ENCODE results near the gene EBF4. TPM values are rescaled to one million over a fixed set of nuclear protein-coding genes. Genes with fewer than 3 reads are reported as not detected.

EBF4 gene
- total and polyA plus RNA-seq, 2 of the 8 experiments (the other 6 are each of a cell fraction or from before 2014, with no cell fraction given): 1.2 to 2.9 TPM

GRCh38 chr20:2688041-2688591 lies 4.5 kb upstream of the EBF4 start:
- Histone ChIP-seq H3K36me3 (ENCODE audit: control insufficient read depth in 2 of 4, insufficient read depth in 4 of 4, low read length in 3 of 4) (no peaks in the 10 kb centered on the region), H3K9me3 (ENCODE audit: insufficient read depth in 2 of 2, low read depth in 1 of 2, low read length in 1 of 2) (no peaks in the 10 kb centered on the region), H3K18ac (ENCODE audit: extremely low read depth, low read length) (no peak overlapping the region), H4K91ac (replicated peaks; ENCODE audit: insufficient read length, low read length) (no peak overlapping the region), H3K79me1 (ENCODE audit: low read depth, low read length) (no peaks in the 10 kb centered on the region), H2AK5ac (ENCODE audit: low read depth, low read length) (no peak overlapping the region), H3K9ac (replicated peaks in 1 of 4; ENCODE audit: extremely low read depth in 1 of 4, low read depth in 3 of 4, low read length in 3 of 4) (no peak overlapping the region), H3K4me1 (replicated peaks in 1 of 4; ENCODE audit: control insufficient read depth in 3 of 4, insufficient read depth in 4 of 4, low read length in 3 of 4) (peaks cover 3 to 15% (median 6%) of the 10 kb centered on the region in 4 experiments), H3K23ac (ENCODE audit: insufficient read length) (no peak overlapping the region), H4K5ac (ENCODE audit: insufficient read length, low read depth, low read length) (no peak overlapping the region), H3K4me2 (ENCODE audit: insufficient read depth in 1 of 2, low read depth in 2 of 2, low read length in 2 of 2) (peak overlapping the region; percentile 49 to 63), H3K23me2 (ENCODE audit: low read depth, low read length) (no peaks in the 10 kb centered on the region; the same call in 1 of the 2 replicates), H2BK15ac (ENCODE audit: low read length) (no peak overlapping the region), H3K4ac (replicated peaks; ENCODE audit: insufficient read length, low read depth, low read length) (no peak overlapping the region), H3K27ac (ENCODE audit: low read depth, low read length) (no peak overlapping the region), H3K56ac (replicated peaks; ENCODE audit: insufficient read length, low read depth, low read length) (no peak overlapping the region), H3K79me2 (ENCODE audit: control insufficient read depth in 1 of 2, insufficient read depth in 2 of 2, low read length in 2 of 2) (no peaks in the 10 kb centered on the region), H4K8ac (ENCODE audit: extremely low read depth, insufficient read depth, low read length) (no peak overlapping the region), H4K20me1 (replicated peaks in 1 of 2; ENCODE audit: control insufficient read depth in 1 of 2, insufficient read depth in 2 of 2, low read length in 2 of 2) (no peaks in the 10 kb centered on the region), H3K14ac (ENCODE audit: insufficient read length) (no peak overlapping the region), H3K27me3 (replicated peaks in 1 of 4; ENCODE audit: control insufficient read depth in 3 of 4, extremely low read depth in 1 of 4, insufficient read depth in 3 of 4, low read length in 3 of 4) (peaks cover 30 to 44% (median 41%) of the 10 kb centered on the region in 4 experiments), H2AFZ (ENCODE audit: low read length) (no peak overlapping the region), H3K4me3 (ENCODE audit: extremely low read depth in 1 of 4, insufficient read depth in 2 of 4, low read depth in 3 of 4, low read length in 4 of 4) (peak overlapping the region in 2 of 4 experiments; percentile 10 to 50; a peak in 2 of 8 replicates), H2BK20ac (ENCODE audit: low read length) (no peak overlapping the region), H2BK120ac (replicated peaks; ENCODE audit: low read depth, low read length) (no peak overlapping the region), H2BK5ac (ENCODE audit: low read depth, low read length) (no peak overlapping the region), H2BK12ac (ENCODE audit: low read depth, low read length) (no peak overlapping the region)
- peak; percentile 75 for FAIRE-seq
- DNase-seq (ENCODE audit: low read depth in 1 of 2, low spot score in 2 of 2): peak in 1 of 2 experiments; percentile 77
- ChIA-PET CTCF (ENCODE audit: partially characterized antibody) (interaction anchor here (0.6 to 9.2 kb wide), 50 partner anchors 11 to 873 kb away, joined by 3 to 151 read pairs (median 4); partner anchors contain the start of gene CPXM1), POLR2A (ENCODE audit: partially characterized antibody) (interaction anchor here (0.7 to 2.3 kb wide), 8 partner anchors 13 to 1227 kb away, joined by 3 to 9 read pairs (median 3); no protein-coding TSS in a partner anchor)
- WGBS, 2 experiments (ENCODE audit: extremely low coverage in 1 of 2, insufficient coverage in 1 of 2, insufficient read length in 1 of 2, insufficient replicate concordance in 2 of 2, low coverage in 1 of 2, low lambda C conversion rate in 2 of 2, missing lambda C conversion rate in 1 of 2): 13% methylated on average over 18 of the region's 18 CpGs; no CpG with 5 or more reads in 1 of the 2 experiments
- peak; percentile 86 to 91 (median 89) for TF ChIP-seq CTCF (IDR thresholded peaks at IDR 0.05; ENCODE audit: control extremely low read depth in 1 of 3, insufficient read depth in 1 of 3, low read depth in 1 of 3, low read length in 3 of 3)
- no peak for TF ChIP-seq EZH2 (IDR thresholded peaks at IDR 0.05; ENCODE audit: low read depth, low read length, severe bottlenecking)
- 0 out of 2 replicates have a peak, but pooled peaks have one; percentile 54 for TF ChIP-seq GABPA (IDR thresholded peaks at IDR 0.05; ENCODE audit: borderline replicate concordance, insufficient read depth, low read length)
- no peak for TF ChIP-seq ATF2 (IDR thresholded peaks at IDR 0.05; ENCODE audit: low read length)
- TF ChIP-seq TEAD4 (IDR thresholded peaks at IDR 0.05; ENCODE audit: low read depth, low read length): no peak
- TF ChIP-seq E2F6 (IDR thresholded peaks at IDR 0.05): no peak
- TF ChIP-seq CREB1 (IDR thresholded peaks at IDR 0.05): peak; percentile 38; the same call in 1 of the 2 replicates

Measured in H1 (cell line).